ENCODE results near the gene GRM3. TPM values are rescaled to one million over a fixed set of nuclear protein-coding genes. Genes with fewer than 3 reads are reported as not detected.

The GRM3 gene
- total RNA-seq, 4 donors from 2014 or later = not detected

GRCh38 chr7:86844608-86845007 lies 200.9 kb downstream of the GRM3 start:
- TF ChIP-seq, protein P1, sequence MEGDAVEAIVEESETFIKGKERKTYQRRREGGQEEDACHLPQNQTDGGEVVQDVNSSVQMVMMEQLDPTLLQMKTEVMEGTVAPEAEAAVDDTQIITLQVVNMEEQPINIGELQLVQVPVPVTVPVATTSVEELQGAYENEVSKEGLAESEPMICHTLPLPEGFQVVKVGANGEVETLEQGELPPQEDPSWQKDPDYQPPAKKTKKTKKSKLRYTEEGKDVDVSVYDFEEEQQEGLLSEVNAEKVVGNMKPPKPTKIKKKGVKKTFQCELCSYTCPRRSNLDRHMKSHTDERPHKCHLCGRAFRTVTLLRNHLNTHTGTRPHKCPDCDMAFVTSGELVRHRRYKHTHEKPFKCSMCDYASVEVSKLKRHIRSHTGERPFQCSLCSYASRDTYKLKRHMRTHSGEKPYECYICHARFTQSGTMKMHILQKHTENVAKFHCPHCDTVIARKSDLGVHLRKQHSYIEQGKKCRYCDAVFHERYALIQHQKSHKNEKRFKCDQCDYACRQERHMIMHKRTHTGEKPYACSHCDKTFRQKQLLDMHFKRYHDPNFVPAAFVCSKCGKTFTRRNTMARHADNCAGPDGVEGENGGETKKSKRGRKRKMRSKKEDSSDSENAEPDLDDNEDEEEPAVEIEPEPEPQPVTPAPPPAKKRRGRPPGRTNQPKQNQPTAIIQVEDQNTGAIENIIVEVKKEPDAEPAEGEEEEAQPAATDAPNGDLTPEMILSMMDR (IDR thresholded peaks at IDR 0.05) = no peak
- no peak for ATAC-seq (ENCODE audit: low FRiP score)

GRCh38 chr7:86846494-86847190 lies 202.9 kb downstream of the GRM3 start:
- ATAC-seq (ENCODE audit: low FRiP score) (no peak), DNase-seq (ENCODE audit: low spot score) (no peak)
- TF ChIP-seq, protein P1 (IDR thresholded peaks at IDR 0.05) = no peak

More at GRCh38 chr7:86844608-86845007, 200.9 kb downstream of the GRM3 start:
- no peak for DNase-seq (ENCODE audit: low spot score)

GRCh38 chr7:86848226-86848625 lies 204.5 kb downstream of the GRM3 start:
- DNase-seq (ENCODE audit: low spot score) (no peak), ATAC-seq (ENCODE audit: low FRiP score) (no peak)
- TF ChIP-seq, protein P1 (IDR thresholded peaks at IDR 0.05) = no peak

- ATAC-seq (ENCODE audit: low FRiP score) = no peak
- TF ChIP-seq, protein P1 (IDR thresholded peaks at IDR 0.05) = no peak
- no peak for DNase-seq (ENCODE audit: low spot score)
Observed at GRCh38 chr7:86851566-86851965, 207.9 kb downstream of the GRM3 start.

DNA sequence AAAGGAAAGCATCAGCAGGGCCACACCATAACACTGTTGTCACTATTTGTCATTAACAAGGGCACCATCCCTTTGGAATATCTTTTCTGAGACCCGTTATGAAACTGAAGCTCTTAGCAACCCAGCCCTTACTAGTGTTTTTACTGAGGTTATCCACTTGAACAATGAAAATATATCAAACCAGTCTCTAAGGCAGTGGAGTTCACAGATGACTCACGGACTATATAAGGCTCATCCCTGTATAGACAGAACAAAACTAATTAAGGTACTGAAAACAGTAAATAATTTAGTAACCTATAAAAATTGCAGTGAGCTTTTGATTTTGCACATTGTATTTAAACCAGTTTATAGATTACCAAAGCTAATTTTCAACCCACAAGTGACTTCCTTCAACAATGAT lies 219.7 kb downstream of the GRM3 start:
- DNase-seq (ENCODE audit: low spot score) = no peak
- TF ChIP-seq, protein P1 (IDR thresholded peaks at IDR 0.05) = no peak
- no peak for ATAC-seq (ENCODE audit: low FRiP score)

- DNase-seq (ENCODE audit: low spot score) (no peak), ATAC-seq (ENCODE audit: low FRiP score) (no peak)
- TF ChIP-seq, protein P1 (IDR thresholded peaks at IDR 0.05) = no peak
Observed at GRCh38 chr7:86867163-86867762, 223.6 kb downstream of the GRM3 start.

GRCh38 chr7:86876146-86876545 lies 232.4 kb downstream of the GRM3 start:
- ATAC-seq (ENCODE audit: low FRiP score) (no peak), DNase-seq (ENCODE audit: low spot score) (no peak)
- TF ChIP-seq, protein P1 (IDR thresholded peaks at IDR 0.05) = no peak
